AG04450 (cell line): Measurements from ENCODE around the gene KSR2. TPM values are rescaled to one million over a fixed set of nuclear protein-coding genes. Genes with fewer than 3 reads are reported as not detected.

Experiments used
- CTCF ChIA-PET: fragments of 300-600, 350-600 bp; formaldehyde crosslinking; extraction: SDS; loops from one replicate; lab custom pipeline; 2022; ENCODE audit warnings: antibody characterized with exemption, inconsistent platforms; lab: Charles Lee
- POLR2A ChIA-PET: fragments of 350-600 bp; formaldehyde crosslinking; extraction: SDS; loops from one replicate; lab custom pipeline; 2021; ENCODE audit warnings: antibody characterized with exemption, inconsistent platforms; lab: Yijun Ruan, JAX
- DNase-seq: peaks from one replicate; pipeline ENCODE4 v3.0.0-alpha.2; 2011; ENCODE audit warnings: low read depth, low spot score
- H3K27ac ChIP-seq: one replicate; pipeline ENCODE4 v1.5.1; 2012; ENCODE audit warnings: low read depth, low read length, control low read depth
- H3K27me3 ChIP-seq: one replicate; pipeline ENCODE4 v1.6.0; 2012; ENCODE audit warnings: low read length; ENCODE audit not compliant: control insufficient read depth, insufficient read depth
- H3K4me3 ChIP-seq: 2 replicates; pipeline ENCODE4 v1.5.1; 2011; ENCODE audit warnings: mild to moderate bottlenecking, low read depth, low read length, control low read depth
- H3K9me3 ChIP-seq: 2 replicates; pipeline ENCODE4 v1.5.1; 2012; ENCODE audit warnings: low read length; ENCODE audit not compliant: control insufficient read depth, insufficient read depth
- polyA plus RNA-seq: library from polyadenylated mRNA; depleted of rRNA; stranded (reverse); fragments of >200 nt; gene quantifications from 2 replicates; pipeline ENCODE4 v1.2.3, GENCODE V29; 2011
- TF ChIP-seq, protein P1 (sequence below): IDR thresholded peaks from 2 replicates; pipeline ENCODE4 v1.5.1; 2011; ENCODE audit warnings: low read depth, low read length, control low read depth, inconsistent platforms

KSR2 gene
- polyA plus RNA-seq, 1 experiment = not detected

DNA sequence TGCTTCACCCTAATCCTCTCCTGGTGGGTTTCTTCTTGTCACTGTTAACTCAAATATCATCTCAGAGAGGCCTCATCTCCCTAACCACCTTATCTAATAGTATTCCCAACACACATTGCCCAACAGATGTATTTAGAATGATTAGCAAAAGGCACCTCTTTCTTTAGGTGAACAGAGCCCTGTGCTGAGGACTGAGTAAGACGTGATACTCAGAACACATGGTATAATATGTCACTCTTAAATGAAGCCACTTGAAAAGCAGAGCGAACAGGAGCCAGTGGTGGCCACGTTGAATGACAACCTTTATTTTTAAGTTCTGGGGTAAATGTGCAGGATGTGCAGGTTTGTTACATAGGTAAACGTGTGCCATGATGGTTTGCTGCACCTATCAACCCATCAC lies 1.5 kb upstream of the KSR2 start:
- no peak overlapping the region for H3K4me3 ChIP-seq
- ChIA-PET CTCF (no interaction called here), POLR2A (interaction anchor here (0.6 kb wide), 1 partner anchor 467 kb away, joined by 13 read pairs; no protein-coding TSS in a partner anchor)
- no peak for DNase-seq
- peaks cover 27% of the 10 kb centered on the region for H3K27me3 ChIP-seq
- H3K27ac ChIP-seq = no peak overlapping the region
- TF ChIP-seq, protein P1, sequence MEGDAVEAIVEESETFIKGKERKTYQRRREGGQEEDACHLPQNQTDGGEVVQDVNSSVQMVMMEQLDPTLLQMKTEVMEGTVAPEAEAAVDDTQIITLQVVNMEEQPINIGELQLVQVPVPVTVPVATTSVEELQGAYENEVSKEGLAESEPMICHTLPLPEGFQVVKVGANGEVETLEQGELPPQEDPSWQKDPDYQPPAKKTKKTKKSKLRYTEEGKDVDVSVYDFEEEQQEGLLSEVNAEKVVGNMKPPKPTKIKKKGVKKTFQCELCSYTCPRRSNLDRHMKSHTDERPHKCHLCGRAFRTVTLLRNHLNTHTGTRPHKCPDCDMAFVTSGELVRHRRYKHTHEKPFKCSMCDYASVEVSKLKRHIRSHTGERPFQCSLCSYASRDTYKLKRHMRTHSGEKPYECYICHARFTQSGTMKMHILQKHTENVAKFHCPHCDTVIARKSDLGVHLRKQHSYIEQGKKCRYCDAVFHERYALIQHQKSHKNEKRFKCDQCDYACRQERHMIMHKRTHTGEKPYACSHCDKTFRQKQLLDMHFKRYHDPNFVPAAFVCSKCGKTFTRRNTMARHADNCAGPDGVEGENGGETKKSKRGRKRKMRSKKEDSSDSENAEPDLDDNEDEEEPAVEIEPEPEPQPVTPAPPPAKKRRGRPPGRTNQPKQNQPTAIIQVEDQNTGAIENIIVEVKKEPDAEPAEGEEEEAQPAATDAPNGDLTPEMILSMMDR = no peak
- no peaks in the 10 kb centered on the region for H3K9me3 ChIP-seq

DNA sequence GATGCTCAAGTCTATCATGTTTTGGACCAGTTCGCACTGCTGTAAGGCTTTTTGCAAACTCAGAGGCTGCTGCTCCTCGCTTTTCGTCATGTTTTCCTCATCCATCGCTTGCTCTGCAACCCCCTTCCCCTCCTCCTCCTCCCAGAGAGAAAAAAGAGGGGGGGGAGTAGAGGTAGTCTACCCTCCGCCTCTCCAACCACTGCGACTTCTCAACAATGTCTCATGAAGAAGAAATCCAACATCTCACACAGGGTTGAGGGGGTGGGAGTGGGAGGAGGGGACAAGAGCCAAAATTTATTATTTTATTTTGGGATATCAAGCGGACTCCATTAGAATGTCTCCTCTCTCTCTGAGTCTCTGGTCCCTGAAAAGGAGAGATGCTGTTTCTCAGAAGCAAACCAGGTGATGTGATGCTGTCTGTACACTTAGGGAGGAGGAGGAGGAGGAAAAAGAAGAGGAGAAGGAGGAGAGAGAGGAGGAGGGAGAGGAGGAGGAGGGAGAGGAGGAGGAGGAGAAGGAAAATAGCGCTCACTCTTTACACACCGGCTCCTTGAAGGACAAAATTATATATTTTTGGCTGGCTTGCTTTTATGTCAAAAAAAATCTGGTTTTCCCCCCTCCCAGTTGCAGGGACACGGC lies 520 bp downstream of the KSR2 start:
- ChIA-PET POLR2A (no interaction called here), CTCF (no interaction called here)
- TF ChIP-seq, protein P1 = no peak
- Histone ChIP-seq H3K27me3 (peaks cover 27% of the 10 kb centered on the region), H3K27ac (no peak overlapping the region), H3K4me3 (peak overlapping the region; percentile 37), H3K9me3 (no peaks in the 10 kb centered on the region)
- no peak for DNase-seq

DNA sequence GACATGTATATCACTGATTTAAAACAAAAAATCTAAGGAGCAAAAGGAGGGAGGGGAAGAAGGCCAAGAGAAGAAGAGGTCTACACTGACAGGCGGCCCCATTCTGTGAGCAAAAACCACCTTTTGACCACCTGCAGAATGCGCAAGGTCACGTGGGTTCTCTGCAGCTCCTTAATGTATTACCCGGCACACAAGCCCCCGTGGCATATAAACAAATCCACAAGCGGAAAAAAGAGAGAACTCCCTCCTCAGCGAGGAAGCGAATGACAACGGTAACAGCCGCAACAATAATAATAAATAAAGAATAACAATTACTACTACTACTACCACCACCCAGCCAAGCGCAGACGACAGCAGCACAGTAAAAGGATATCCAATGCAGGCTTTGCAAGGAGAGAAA lies 1.3 kb downstream of the KSR2 start:
- H3K27ac ChIP-seq = no peak overlapping the region
- POLR2A ChIA-PET = no interaction called here
- TF ChIP-seq, protein P1 = no peak
- no peak for DNase-seq
- CTCF ChIA-PET = no interaction called here
- no peaks in the 10 kb centered on the region for H3K9me3 ChIP-seq
- H3K27me3 ChIP-seq = peaks cover 27% of the 10 kb centered on the region
- no peak overlapping the region for H3K4me3 ChIP-seq

DNA sequence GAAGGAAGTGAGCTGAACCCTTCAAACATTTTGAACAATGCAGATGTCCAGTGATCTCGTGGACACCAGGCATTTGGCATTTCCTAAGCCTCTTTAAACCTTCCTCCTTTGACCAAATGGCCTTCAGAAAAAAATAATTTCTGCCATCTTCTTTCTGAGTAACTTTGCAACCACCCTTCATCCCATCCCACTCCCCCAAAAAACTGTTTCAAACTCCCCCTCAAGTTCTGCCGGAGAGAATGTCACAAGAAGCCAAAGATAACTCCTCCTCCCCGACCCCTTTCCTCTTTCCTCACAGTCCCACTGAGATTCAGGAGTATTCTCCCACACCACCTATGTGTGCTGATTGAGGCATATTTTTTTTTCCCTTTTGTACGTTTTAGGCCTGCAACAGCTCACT lies 1.7 kb downstream of the KSR2 start:
- DNase-seq = no peak
- Histone ChIP-seq H3K27ac (no peak overlapping the region), H3K27me3 (peaks cover 27% of the 10 kb centered on the region), H3K4me3 (no peak overlapping the region), H3K9me3 (no peaks in the 10 kb centered on the region)
- TF ChIP-seq, protein P1 = no peak
- CTCF ChIA-PET = no interaction called here
- POLR2A ChIA-PET = no interaction called here

DNA sequence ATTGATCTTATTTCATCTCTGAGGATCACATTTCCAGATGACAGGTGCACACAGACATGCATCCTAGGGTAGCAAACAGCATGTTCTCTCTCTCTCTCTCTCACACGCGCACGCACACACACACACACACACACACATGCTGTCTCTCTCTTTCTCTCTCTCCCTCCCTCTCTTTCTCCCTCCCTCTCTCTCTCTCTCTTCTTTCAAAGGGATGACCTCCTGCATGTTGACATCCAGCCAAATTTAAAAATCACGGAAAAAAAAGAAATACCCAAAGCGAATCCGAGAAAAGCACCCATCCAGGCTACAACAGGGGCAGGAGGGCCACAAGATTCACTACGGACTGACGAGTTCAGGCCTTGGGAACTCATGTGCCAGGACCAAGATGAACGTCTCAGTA lies 2.3 kb downstream of the KSR2 start:
- CTCF ChIA-PET = no interaction called here
- Histone ChIP-seq H3K27ac (no peak overlapping the region), H3K4me3 (no peak overlapping the region), H3K27me3 (peaks cover 27% of the 10 kb centered on the region), H3K9me3 (no peaks in the 10 kb centered on the region)
- TF ChIP-seq, protein P1 = no peak
- DNase-seq = no peak
- POLR2A ChIA-PET = no interaction called here
